Upper lobe of right lung (tissue), 1 donor: ENCODE data around the gene KLF12. TPM values are rescaled to one million over a fixed set of nuclear protein-coding genes. Genes with fewer than 3 reads are reported as not detected.

ENCODE experiments used
- ATAC-seq: fragments of 200-7000 bp; cut with Tn5 transposase; one replicate; pipeline ENCODE4 v1.9.1; 2020; ENCODE audit warnings: mild to moderate bottlenecking, moderate library complexity
- DNase-seq: peaks from one replicate; pipeline ENCODE4 v3.0.0-alpha.2; 2020
- H3K27ac ChIP-seq: fragments of 200-600 bp; one replicate; pipeline ENCODE4 v1.8.0; 2022
- H3K27me3 ChIP-seq: fragments of 200-600 bp; one replicate; pipeline ENCODE4 v1.8.0; 2022; ENCODE audit warnings: mild to moderate bottlenecking
- H3K36me3 ChIP-seq: fragments of 200-600 bp; one replicate; pipeline ENCODE4 v1.8.0; 2022
- H3K4me1 ChIP-seq: fragments of 200-600 bp; one replicate; pipeline ENCODE4 v1.8.0; 2022
- H3K4me3 ChIP-seq: fragments of 200-600 bp; one replicate; pipeline ENCODE4 v1.8.0; 2022; ENCODE audit warnings: mild to moderate bottlenecking
- H3K9me3 ChIP-seq: fragments of 200-600 bp; one replicate; pipeline ENCODE4 v1.8.0; 2022
- CTCF ChIP-seq: fragments of 200-600 bp; IDR thresholded peaks from one replicate; pipeline ENCODE4 v1.8.0; 2022; ENCODE audit warnings: antibody characterized with exemption
- intact Hi-C: fragments of 100-400 bp; cut with DNase I; formaldehyde crosslinking; loops from one replicate; pipeline ENCODE4 v1.11.0; 2022
- total RNA-seq: library from RNA; stranded (reverse); fragmentation: NEBNext Ultra II Directional; extraction: Animal tissue kit (Norgen Biotek cat#: 25700); gene quantifications from one replicate; pipeline ENCODE4 v1.2.1, GENCODE V29; 2021
- donor health status: DM: no; HTN: yes; CAD: no; lungs with severe emphysema.

Gene KLF12
- total RNA-seq, 1 donor from 2014 or later = 10.2 TPM

DNA sequence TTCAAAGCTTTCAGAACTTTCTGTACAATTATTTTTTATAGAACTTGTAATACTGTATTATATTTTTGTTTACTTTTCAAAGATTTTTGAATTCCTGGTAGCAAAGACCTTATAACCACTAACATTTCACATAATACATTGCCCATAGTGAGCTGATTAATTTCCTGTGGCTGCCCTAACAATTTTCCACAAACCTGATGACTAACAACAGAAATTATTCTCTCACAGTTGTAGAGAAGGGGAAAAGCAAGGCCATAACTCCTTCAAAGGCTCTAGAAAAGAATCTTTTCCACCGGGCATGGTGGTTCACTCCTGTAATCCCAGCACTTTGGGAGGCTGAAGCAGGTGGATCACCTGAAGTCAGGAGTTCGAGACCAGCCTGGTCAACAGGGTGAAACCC is 19.1 kb downstream of the KLF12 start:
- no peak for TF ChIP-seq CTCF
- no peaks in the 10 kb centered on the region for H3K27me3 ChIP-seq
- intact Hi-C loops = no loop called here
- ATAC-seq (no peak), DNase-seq (no peak)
- no peak overlapping the region for H3K27ac ChIP-seq
- H3K9me3 ChIP-seq = peaks cover 14% of the 10 kb centered on the region
- H3K4me1 ChIP-seq = no peaks in the 10 kb centered on the region
- no peaks in the 10 kb centered on the region for H3K36me3 ChIP-seq
- no peak overlapping the region for H3K4me3 ChIP-seq

- DNase-seq = no peak
- Histone ChIP-seq H3K36me3 (no peaks in the 10 kb centered on the region), H3K4me3 (no peak overlapping the region), H3K27ac (no peak overlapping the region), H3K27me3 (no peaks in the 10 kb centered on the region), H3K9me3 (peaks cover 14% of the 10 kb centered on the region), H3K4me1 (no peaks in the 10 kb centered on the region)
- no peak for TF ChIP-seq CTCF
- intact Hi-C loops = no loop called here
- no peak for ATAC-seq
Observed at GRCh38 chr13:74114641-74115040, 19.6 kb downstream of the KLF12 start.

DNA sequence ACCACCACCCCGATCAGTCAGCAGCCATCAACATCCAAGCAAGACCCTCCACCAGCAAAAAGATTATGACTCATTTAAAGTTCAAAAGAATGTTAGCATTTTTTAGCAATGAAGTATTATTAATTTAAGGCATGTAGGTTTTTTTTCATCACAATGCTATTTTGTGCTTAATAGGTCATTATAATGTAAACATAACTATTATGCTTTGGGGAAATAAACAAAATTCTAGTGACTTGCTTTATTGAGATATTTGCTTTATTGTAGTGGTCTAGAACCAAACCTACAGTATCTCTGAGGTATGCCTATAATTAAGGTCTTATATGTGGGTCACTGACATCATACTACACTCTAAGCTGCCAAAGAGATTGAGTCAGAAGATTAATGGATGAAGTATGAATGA is 20.0 kb downstream of the KLF12 start:
- DNase-seq (no peak), ATAC-seq (no peak)
- Histone ChIP-seq H3K4me1 (no peaks in the 10 kb centered on the region), H3K9me3 (peaks cover 10% of the 10 kb centered on the region), H3K27me3 (no peaks in the 10 kb centered on the region), H3K36me3 (no peaks in the 10 kb centered on the region), H3K27ac (no peak overlapping the region), H3K4me3 (no peak overlapping the region)
- intact Hi-C loops = no loop called here
- no peak for TF ChIP-seq CTCF

- Histone ChIP-seq H3K4me1 (no peaks in the 10 kb centered on the region), H3K27me3 (no peaks in the 10 kb centered on the region), H3K9me3 (no peaks in the 10 kb centered on the region), H3K36me3 (no peaks in the 10 kb centered on the region), H3K27ac (no peak overlapping the region), H3K4me3 (no peak overlapping the region)
- no peak for ATAC-seq
- no peak for TF ChIP-seq CTCF
- DNase-seq = no peak
- intact Hi-C loops = no loop called here
Observed at GRCh38 chr13:74111901-74112824, 22.0 kb downstream of the KLF12 start.

DNA sequence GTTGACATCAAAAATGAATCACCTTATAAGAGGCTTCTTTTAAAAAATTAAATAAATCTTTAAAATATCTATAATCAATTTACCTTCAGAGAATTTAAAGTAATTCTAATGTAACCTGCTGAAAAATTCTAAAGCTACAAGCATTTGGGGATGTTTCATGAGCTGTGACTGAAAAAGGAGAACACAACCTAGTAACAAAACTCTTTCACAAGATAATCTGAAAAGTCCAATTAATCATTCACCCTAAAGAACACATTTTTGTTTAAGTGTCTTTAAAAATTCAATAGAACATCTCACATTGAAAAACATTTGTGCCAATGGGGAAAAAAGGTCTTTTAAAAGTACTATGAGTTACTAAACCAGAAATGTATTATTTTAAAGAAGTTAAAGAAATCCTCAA is 22.8 kb downstream of the KLF12 start:
- no peak overlapping the region for H3K4me3 ChIP-seq
- no peaks in the 10 kb centered on the region for H3K27me3 ChIP-seq
- no peak for TF ChIP-seq CTCF
- intact Hi-C loops = no loop called here
- no peaks in the 10 kb centered on the region for H3K4me1 ChIP-seq
- ATAC-seq (no peak), DNase-seq (no peak)
- no peaks in the 10 kb centered on the region for H3K9me3 ChIP-seq
- H3K36me3 ChIP-seq = no peaks in the 10 kb centered on the region
- H3K27ac ChIP-seq = no peak overlapping the region
